Neural cell (in vitro differentiated cells): ENCODE results near the gene TNIP1.

Experiments
- CTCF ChIP-seq: fragments of 450-650 bp; IDR thresholded peaks from 2 replicates; pipeline ENCODE4 v1.5.1; 2014; ENCODE audit warnings: antibody characterized with exemption, mild to moderate bottlenecking, moderate library complexity; ENCODE audit not compliant: poor library complexity, severe bottlenecking
- EP300 ChIP-seq: fragments of 450-650 bp; conservative IDR thresholded peaks from 2 replicates; pipeline ENCODE4 v1.6.1; 2014; ENCODE audit warnings: antibody characterized with exemption, mild to moderate bottlenecking, moderate library complexity; ENCODE audit not compliant: poor library complexity, severe bottlenecking
- EZH2 ChIP-seq: fragments of 200-600, 300-800 bp; shearing (Covaris generic), sonication (generic); IDR thresholded peaks from 2 replicates; pipeline ENCODE4 v1.6.1; 2014; ENCODE audit warnings: antibody characterized with exemption, low read length, borderline replicate concordance, mild to moderate bottlenecking; ENCODE audit not compliant: insufficient read depth, poor library complexity, severe bottlenecking
- MXI1 ChIP-seq: fragments of 450-650 bp; conservative IDR thresholded peaks from 2 replicates; pipeline ENCODE4 v1.6.1; 2014; ENCODE audit warnings: antibody characterized with exemption, mild to moderate bottlenecking; ENCODE audit not compliant: poor library complexity, severe bottlenecking
- POLR2AphosphoS5 ChIP-seq: IDR thresholded peaks from 2 replicates; pipeline ENCODE4 v1.6.1; 2012
- RAD21 ChIP-seq: fragments of 450-650 bp; conservative IDR thresholded peaks from 2 replicates; pipeline ENCODE4 v1.6.1; 2014; ENCODE audit warnings: antibody characterized with exemption, mild to moderate bottlenecking, moderate library complexity
- REST ChIP-seq: IDR thresholded peaks from 2 replicates; pipeline ENCODE4 v1.6.1; 2012; ENCODE audit warnings: borderline replicate concordance
- SMC3 ChIP-seq: fragments of 450-650 bp; conservative IDR thresholded peaks from 2 replicates; pipeline ENCODE4 v1.6.1; 2014; ENCODE audit warnings: antibody characterized with exemption, mild to moderate bottlenecking, moderate library complexity; ENCODE audit not compliant: poor library complexity
- TAF1 ChIP-seq: IDR thresholded peaks from 2 replicates; pipeline ENCODE4 v1.6.1; 2012; ENCODE audit warnings: low read depth

- TF ChIP-seq CTCF (no peak), REST (no peak), MXI1 (no peak), SMC3 (no peak), EZH2 (no peak), TAF1 (no peak), POLR2AphosphoS5 (no peak), EP300 (no peak), RAD21 (no peak)
These were observed 822 bp upstream of the TNIP1 start for GRCh38 chr5:151081431-151082281.
